GM12892 (cell line): ENCODE measurements around the gene ATP9A.

ENCODE experiments used
- POLR2A ChIP-seq: IDR thresholded peaks from 2 replicates; pipeline ENCODE4 v1.6.1; 2011; ENCODE audit warnings: low read depth, low read length, control low read depth
- POLR2AphosphoS5 ChIP-seq: IDR thresholded peaks from 2 replicates; pipeline ENCODE4 v1.6.1; 2011; ENCODE audit warnings: low read depth, low read length, control low read depth
- TAF1 ChIP-seq: IDR thresholded peaks from 2 replicates; pipeline ENCODE4 v1.6.1; 2011; ENCODE audit warnings: low read depth, mild to moderate bottlenecking, control low read depth, low read length, borderline replicate concordance

DNA sequence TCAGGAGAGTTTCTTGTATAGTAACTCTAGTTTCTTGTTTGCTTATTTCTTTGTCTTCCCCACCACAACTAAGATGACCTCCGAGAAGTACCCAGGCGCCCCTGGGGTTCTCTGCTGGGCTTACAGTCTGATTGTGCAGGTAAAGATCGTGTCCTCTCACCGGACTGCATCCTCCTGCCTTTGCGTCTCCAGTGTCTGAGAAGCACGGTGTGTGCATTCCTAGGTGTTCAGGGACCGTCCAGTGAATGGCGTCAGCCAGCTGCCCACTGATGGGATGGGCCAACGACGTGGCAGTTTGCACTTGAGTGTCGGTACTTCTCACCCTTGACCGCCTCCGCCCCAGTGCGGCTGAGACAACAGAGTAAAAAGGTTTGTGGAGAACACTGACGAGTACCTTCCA lies 169.6 kb downstream of the ATP9A start:
- no peak for TF ChIP-seq POLR2A
- TF ChIP-seq TAF1 = no peak
- no peak for TF ChIP-seq POLR2AphosphoS5
